HepG2 (cell line): ENCODE measurements around the gene OSCP1. TPM values are rescaled to one million over a fixed set of nuclear protein-coding genes. Genes with fewer than 3 reads are reported as not detected.

Experiments
- ATF2 ChIP-seq: sonication (generic); formaldehyde crosslinking; IDR thresholded peaks from 2 replicates; pipeline ENCODE4 v1.4.0; 2020; ENCODE audit warnings: missing genetic modification reagents
- CENPBD1 ChIP-seq: sonication (generic); formaldehyde crosslinking; IDR thresholded peaks from 2 replicates; pipeline ENCODE4 v1.8.0; 2022; ENCODE audit warnings: missing genetic modification reagents, low read depth, mild to moderate bottlenecking, borderline replicate concordance
- CENPT ChIP-seq: sonication (generic); formaldehyde crosslinking; IDR thresholded peaks from 2 replicates; pipeline ENCODE4 v1.8.0; 2022; ENCODE audit warnings: low read depth, mild to moderate bottlenecking, moderate library complexity, missing genetic modification reagents
- GATAD2A ChIP-seq: IDR thresholded peaks from 2 replicates; pipeline ENCODE4 v1.6.1; 2016
- IRF2 ChIP-seq: IDR thresholded peaks from 2 replicates; pipeline ENCODE4 v1.6.1; 2018; ENCODE audit warnings: missing genetic modification reagents, missing compliant biosample characterization
- MIER2 ChIP-seq: IDR thresholded peaks from 2 replicates; pipeline ENCODE4 v1.6.1; 2016; ENCODE audit warnings: missing biosample characterization, missing genetic modification reagents
- MXD4 ChIP-seq: IDR thresholded peaks from 2 replicates; pipeline ENCODE4 v1.6.1; 2016; ENCODE audit warnings: mild to moderate bottlenecking, missing biosample characterization, missing genetic modification reagents
- PAWR ChIP-seq: sonication (generic); formaldehyde crosslinking; IDR thresholded peaks from 2 replicates; pipeline ENCODE4 v1.4.0; 2020; ENCODE audit warnings: missing genetic modification reagents, mild to moderate bottlenecking, borderline replicate concordance
- STAT6 ChIP-seq: sonication (generic); formaldehyde crosslinking; IDR thresholded peaks from 2 replicates; pipeline ENCODE4 v1.4.0; 2020; ENCODE audit warnings: missing genetic modification reagents, mild to moderate bottlenecking, borderline replicate concordance
- ZFP41 ChIP-seq: sonication (generic); formaldehyde crosslinking; IDR thresholded peaks from 2 replicates; pipeline ENCODE4 v1.4.0; 2020; ENCODE audit warnings: mild to moderate bottlenecking, missing genetic modification reagents, borderline replicate concordance
- ZKSCAN1 ChIP-seq: fragments of 150-350 bp; IDR thresholded peaks from 2 replicates; pipeline ENCODE4 v1.6.1; 2014; ENCODE audit warnings: low read length
- ZNF331 ChIP-seq: sonication (generic); formaldehyde crosslinking; IDR thresholded peaks from 2 replicates; pipeline ENCODE4 v1.4.0; 2020; ENCODE audit warnings: missing genetic modification reagents
- ZNF343 ChIP-seq: sonication (generic); formaldehyde crosslinking; IDR thresholded peaks from 2 replicates; pipeline ENCODE4 v1.4.0; 2020; ENCODE audit warnings: mild to moderate bottlenecking, missing genetic modification reagents
- ZNF350 ChIP-seq: sonication (generic); formaldehyde crosslinking; IDR thresholded peaks from 2 replicates; pipeline ENCODE4 v1.4.0; 2020; ENCODE audit warnings: mild to moderate bottlenecking, low read depth, missing genetic modification reagents, borderline replicate concordance
- ZNF616 ChIP-seq: sonication (generic); formaldehyde crosslinking; IDR thresholded peaks from 2 replicates; pipeline ENCODE4 v1.5.0; 2020; ENCODE audit warnings: low read depth, mild to moderate bottlenecking, missing genetic modification reagents
- ZNF644 ChIP-seq: IDR thresholded peaks from 2 replicates; pipeline ENCODE4 v1.6.1; 2016; ENCODE audit warnings: low read depth
- ZSCAN12 ChIP-seq: sonication (generic); formaldehyde crosslinking; IDR thresholded peaks from 2 replicates; pipeline ENCODE4 v1.9.0; 2021; ENCODE audit warnings: mild to moderate bottlenecking, missing genetic modification reagents
- polyA plus RNA-seq, 8 experiments: library from polyadenylated mRNA; depleted of rRNA in 3 of 8; stranded (reverse) in 7 of 8; unstranded in 1 of 8; fragments of >200 nt; fragmentation: Illumina TruSeq in 4 of 8; extraction: Trizol in 4 of 8; gene quantifications; 2 replicates each; pipeline versions ENCODE4 v1.2.1 to v1.2.3, GENCODE V29; 2011 to 2016; ENCODE audit warnings: low read depth in 4 of 8, missing spikeins in 1 of 8, mixed read lengths in 1 of 8; ENCODE audit not compliant: insufficient read depth in 1 of 8
- total RNA-seq, 5 experiments: library from RNA; depleted of rRNA; stranded (reverse); fragments of >200 nt; fragmentation: Illumina TruSeq; extraction: Trizol; gene quantifications; 2 replicates each; pipeline ENCODE4 v1.2.3, GENCODE V29; 2016; ENCODE audit warnings: low read depth in 1 of 5
- TF ChIP-seq, protein P1 (sequence below): sonication (generic); formaldehyde crosslinking; IDR thresholded peaks from 2 replicates; pipeline ENCODE4 v1.5.0; 2020; ENCODE audit warnings: missing genetic modification reagents
- TF ChIP-seq, protein P2 (sequence below): IDR thresholded peaks from 2 replicates; pipeline ENCODE4 v1.6.1; 2016; ENCODE audit warnings: missing compliant biosample characterization, missing genetic modification reagents, borderline replicate concordance
- TF ChIP-seq, protein P3 (sequence below): sonication (generic); formaldehyde crosslinking; IDR thresholded peaks from 2 replicates; pipeline ENCODE4 v1.4.0; 2020; ENCODE audit warnings: missing genetic modification reagents, borderline replicate concordance

OSCP1 gene
- total and polyA plus RNA-seq, 2 of the 13 experiments (the other 11 are each of a cell fraction or from before 2014, with no cell fraction given) = 0.60 to 0.84 TPM

DNA sequence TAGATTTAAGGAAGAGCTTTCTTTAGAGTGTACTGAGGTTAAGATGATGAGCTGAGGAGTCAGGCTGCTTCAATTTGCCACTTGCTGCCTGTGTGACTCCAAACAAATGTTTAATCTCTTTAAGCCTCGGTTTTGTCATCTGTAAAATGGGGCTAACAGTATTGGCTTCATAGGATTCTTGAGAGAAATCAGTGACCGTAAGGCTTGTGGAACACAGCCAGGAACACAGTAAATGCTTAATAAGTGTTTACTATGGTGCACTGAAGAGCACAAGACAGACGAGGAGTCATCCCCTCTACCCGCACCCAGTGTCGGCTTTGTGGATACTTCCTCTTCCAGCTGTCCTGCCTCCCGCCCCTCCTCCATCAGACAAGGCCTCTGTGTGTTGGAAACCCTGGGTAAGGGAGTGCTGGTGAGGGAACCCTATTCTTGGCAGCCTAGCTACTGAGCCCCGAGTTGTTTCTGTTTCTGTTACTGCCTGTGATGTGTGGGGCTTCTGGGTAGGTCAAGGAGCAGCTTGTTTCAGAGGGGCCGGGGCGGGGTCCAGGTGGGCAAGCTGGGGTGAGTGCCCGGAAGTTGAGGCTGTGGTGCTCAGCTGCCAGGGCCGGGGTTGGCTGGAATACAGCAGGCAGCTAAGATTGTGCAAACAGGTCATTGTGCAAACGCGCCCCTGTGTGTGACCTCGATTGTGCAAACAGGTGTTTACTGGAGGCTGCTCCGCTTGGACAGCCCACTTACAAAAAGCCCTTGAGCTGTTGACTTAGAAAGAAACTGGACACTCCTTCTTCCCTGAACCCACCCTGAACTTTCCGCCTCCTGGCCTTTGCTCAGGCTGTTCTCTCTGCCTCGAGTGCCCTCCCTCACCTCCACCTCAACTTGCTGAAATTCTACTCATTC lies 36.4 kb upstream of the OSCP1 start (continued):
- TF ChIP-seq MIER2 (0 out of 2 replicates have a peak, but pooled peaks have one; percentile 67), ZNF350 (peak; percentile 99), IRF2 (peak; percentile 90), ZFP41 (peak; percentile 71; the same call in 1 of the 2 replicates), ZSCAN12 (CRISPR knock-in tag) (peak; percentile 71; the same call in 1 of the 2 replicates), ZNF331 (CRISPR knock-in tag) (peak; percentile 93), CENPBD1 (CRISPR knock-in tag) (no peak; the same call in 1 of the 2 replicates), CENPT (no peak), MXD4 (CRISPR knock-in tag) (peak; percentile 63), PAWR (no peak), ZKSCAN1 (no peak; the same call in 1 of the 2 replicates), GATAD2A (CRISPR knock-in tag) (peak; percentile 99), ZNF616 (no peak), STAT6 (peak; percentile 94), ATF2 (CRISPR knock-in tag) (peak; percentile 96), ZNF644 (CRISPR knock-in tag) (peak; percentile 16; the same call in 1 of the 2 replicates), ZNF343 (CRISPR knock-in tag) (peak; percentile 82)
- TF ChIP-seq, protein P1, sequence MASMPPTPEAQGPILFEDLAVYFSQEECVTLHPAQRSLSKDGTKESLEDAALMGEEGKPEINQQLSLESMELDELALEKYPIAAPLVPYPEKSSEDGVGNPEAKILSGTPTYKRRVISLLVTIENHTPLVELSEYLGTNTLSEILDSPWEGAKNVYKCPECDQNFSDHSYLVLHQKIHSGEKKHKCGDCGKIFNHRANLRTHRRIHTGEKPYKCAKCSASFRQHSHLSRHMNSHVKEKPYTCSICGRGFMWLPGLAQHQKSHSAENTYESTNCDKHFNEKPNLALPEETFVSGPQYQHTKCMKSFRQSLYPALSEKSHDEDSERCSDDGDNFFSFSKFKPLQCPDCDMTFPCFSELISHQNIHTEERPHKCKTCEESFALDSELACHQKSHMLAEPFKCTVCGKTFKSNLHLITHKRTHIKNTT (CRISPR knock-in tag) = no peak
- TF ChIP-seq, protein P2, sequence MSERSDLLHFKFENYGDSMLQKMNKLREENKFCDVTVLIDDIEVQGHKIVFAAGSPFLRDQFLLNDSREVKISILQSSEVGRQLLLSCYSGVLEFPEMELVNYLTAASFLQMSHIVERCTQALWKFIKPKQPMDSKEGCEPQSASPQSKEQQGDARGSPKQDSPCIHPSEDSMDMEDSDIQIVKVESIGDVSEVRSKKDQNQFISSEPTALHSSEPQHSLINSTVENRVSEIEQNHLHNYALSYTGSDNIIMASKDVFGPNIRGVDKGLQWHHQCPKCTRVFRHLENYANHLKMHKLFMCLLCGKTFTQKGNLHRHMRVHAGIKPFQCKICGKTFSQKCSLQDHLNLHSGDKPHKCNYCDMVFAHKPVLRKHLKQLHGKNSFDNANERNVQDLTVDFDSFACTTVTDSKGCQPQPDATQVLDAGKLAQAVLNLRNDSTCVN (CRISPR knock-in tag) = peak; percentile 33; the same call in 1 of the 2 replicates
- TF ChIP-seq, protein P3, sequence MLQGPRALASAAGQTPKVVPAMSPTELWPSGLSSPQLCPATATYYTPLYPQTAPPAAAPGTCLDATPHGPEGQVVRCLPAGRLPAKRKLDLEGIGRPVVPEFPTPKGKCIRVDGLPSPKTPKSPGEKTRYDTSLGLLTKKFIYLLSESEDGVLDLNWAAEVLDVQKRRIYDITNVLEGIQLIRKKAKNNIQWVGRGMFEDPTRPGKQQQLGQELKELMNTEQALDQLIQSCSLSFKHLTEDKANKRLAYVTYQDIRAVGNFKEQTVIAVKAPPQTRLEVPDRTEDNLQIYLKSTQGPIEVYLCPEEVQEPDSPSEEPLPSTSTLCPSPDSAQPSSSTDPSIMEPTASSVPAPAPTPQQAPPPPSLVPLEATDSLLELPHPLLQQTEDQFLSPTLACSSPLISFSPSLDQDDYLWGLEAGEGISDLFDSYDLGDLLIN (CRISPR knock-in tag) = 0 out of 2 replicates have a peak, but pooled peaks have one; percentile 67
